Measurements from ENCODE around the gene GABRR3. TPM values are rescaled to one million over a fixed set of nuclear protein-coding genes. Genes with fewer than 3 reads are reported as not detected.

GABRR3 gene
- not detected for total RNA-seq

DNA sequence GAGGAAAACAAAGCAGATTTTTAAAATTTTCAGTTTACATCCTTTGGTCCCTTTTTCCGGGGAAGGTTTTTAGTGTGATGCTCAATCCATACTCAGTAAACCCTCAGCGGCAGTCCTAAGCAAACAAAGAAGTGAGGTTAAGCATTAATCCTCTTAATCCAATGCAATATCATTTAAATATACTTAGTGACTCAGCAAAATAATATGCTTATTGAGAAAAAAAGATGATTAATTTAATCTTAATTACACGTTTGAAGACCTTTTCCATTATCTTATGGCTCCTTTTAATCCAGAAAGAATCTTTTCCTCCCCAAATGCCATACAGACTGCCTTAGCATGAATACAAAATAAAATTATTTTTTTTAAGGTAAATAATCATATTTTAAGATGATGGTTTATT lies at the start of gene GABRR3:
Gene GABRR3 (minus strand): TSS at position 108 of the 400 bp plus-strand sequence. CDS start 328 bp downstream, outside the sequence.
- DNase-seq (ENCODE audit: low spot score), result no peak

- no peak for DNase-seq (ENCODE audit: low spot score)
Measured at GRCh38 chr3:98073486-98073885, 38.4 kb upstream of the GABRR3 start.

DNA sequence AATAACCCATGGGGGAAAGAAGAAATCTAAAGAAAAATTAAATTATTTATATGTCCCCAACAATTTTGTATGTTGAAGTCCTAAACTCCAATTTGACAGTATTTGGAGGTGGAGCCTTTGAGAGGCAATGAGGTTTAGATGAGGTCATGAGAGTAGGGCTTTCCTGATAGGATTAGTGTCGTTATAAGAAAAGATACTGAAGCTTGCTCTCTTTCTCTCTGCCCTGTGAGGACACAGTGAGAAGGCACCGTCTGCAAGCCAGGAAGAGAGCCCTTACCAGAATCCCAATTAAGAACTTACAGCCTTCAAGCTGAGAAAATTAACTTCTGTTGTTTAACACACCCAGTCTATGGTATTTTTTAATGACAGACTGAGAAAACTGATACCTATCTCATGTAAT lies 35.7 kb upstream of the GABRR3 start:
- DNase-seq (ENCODE audit: low spot score), result no peak

- no peak for DNase-seq (ENCODE audit: low spot score)
Measured at GRCh38 chr3:98068824-98069223, 33.7 kb upstream of the GABRR3 start.

- DNase-seq (ENCODE audit: low spot score), result no peak
Measured at GRCh38 chr3:98058244-98058960, 23.3 kb upstream of the GABRR3 start.

GRCh38 chr3:98057631-98058030 lies 22.5 kb upstream of the GABRR3 start:
- DNase-seq (ENCODE audit: low spot score), result no peak

DNA sequence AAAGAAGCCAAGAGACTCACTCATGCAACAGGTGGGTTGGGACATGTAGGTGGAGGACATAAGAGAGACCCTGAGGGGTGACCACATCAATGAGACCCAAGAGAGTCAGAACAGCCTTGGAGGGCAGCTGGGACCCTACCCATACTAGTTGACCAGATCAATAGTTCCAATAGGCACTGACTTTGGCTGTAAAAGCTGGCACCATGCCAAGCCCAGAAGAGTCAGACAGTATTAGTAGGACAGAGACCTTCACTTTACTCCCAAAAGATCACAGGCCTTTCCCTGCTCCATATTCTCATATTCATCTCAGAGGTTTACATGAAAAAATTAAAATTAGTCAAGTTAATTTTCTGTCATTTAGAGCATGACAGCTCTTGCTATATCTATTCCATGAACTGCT lies 20.9 kb upstream of the GABRR3 start:
- no peak for DNase-seq (ENCODE audit: low spot score)

DNA sequence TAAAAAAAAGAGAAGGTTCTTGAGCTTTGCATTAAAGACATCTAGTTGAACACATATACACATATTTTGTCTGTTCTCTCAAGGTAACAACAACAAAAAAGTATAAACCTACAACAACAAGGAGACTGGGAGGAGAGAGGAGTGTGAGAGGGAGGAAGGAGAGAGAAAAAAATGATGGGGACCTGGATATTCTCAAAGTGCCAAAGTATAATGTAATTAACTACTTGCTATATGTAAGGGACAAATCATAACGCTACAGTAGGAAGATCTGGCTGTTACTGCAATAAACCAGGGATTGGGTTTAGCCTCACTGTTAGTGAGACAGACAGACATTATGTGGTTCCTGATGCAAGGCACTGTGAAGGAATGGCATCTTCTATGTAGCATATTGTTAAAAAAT lies 14.2 kb upstream of the GABRR3 start:
- no peak for DNase-seq (ENCODE audit: low spot score)

DNA sequence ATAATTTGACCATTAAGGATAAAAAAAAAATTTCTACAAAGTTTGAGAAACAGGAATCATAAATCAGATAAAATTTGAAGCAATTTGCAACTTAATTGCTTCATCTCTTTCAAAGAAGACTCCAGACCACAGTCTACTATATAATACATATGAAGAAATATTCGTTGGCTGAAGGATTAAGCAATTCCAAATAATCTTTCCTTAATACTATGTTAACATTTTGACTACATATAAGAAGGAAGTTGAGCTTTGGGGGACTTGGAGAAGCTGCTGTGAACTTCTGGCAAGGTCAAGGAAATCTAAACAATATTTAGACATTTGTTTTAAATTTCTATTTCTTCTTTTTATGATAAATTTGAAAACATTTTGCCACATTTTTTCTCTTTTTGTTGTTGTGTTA lies 13.5 kb upstream of the GABRR3 start:
- no peak for DNase-seq (ENCODE audit: low spot score)

DNA sequence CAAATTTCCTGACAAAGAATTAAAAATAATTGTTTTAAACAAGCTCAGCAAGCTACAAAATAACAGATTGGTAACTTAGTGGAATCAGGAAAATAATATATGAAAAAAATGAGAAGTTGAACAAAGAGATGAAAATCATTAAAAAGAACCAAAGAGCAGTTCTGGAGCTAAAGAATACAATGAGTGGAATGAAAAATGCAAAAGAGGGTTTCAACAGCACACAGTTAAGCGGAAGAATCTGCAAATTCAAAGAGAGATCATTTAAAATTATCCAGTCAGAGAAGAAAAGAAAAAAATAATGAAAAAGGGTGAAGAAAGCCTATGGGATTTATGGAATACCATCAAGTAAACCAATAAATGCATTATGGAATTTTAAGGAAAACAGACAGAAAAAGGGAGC lies 6.2 kb upstream of the GABRR3 start:
- DNase-seq (ENCODE audit: low spot score), result no peak

DNA sequence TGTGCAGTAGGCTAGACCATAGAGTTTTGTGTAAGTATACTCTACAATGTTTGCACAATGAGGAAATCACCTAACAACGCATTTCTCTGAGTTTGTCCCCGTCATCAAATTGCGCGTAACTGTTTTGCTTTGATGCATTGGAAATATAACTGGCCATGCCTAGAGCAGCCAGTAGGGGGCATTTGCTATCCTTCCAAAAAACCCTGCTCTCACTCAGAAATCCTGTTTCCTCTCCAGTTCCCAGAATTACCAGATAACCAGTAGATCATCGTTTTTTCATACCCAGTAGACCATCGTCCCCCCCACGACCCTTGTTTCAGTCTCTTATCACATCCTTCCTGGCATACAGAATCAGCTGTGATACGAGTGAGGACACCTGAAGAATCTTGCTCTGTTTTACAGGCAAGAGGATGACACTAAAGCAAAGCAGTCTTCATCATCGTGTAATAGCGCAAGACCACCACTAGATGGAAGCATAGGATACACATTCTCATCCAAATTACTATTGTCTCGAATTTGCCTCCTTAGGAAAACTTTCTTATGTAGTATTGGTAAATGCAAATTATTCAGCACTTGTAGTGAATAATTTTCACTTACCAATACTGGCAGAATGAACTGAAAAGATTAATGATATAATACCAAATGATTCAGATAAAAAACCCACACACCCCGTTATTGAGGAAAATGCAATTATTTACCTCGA lies 4.4 kb upstream of the GABRR3 start:
- DNase-seq (ENCODE audit: low spot score), result peak; percentile 77

GRCh38 chr3:98038876-98039275 lies 3.8 kb upstream of the GABRR3 start:
- no peak for DNase-seq (ENCODE audit: low spot score)

GRCh38 chr3:98038286-98038685 lies 3.2 kb upstream of the GABRR3 start:
- DNase-seq (ENCODE audit: low spot score), result no peak

DNA sequence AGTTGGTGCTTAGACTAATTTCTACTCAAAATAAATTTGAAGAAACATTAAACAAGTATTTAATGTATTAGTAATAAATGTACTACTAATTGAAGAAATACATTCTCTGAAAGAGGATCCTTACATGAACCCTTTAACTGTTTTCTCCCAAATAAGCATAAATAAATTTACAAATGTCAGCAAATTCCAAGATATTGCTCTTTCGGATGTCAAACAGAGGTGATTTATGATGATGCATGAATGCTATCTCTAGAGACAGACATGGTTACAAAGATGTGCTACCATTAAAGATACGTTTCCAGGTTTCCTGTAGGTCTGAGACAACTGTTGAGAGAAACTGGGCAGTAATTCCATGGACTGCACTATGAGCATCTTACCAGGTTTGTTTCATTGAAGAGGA lies 629 bp downstream of the GABRR3 start:
- no peak for DNase-seq (ENCODE audit: low spot score)

- DNase-seq (ENCODE audit: low spot score), result no peak
Measured at GRCh38 chr3:98034036-98034435, 1.1 kb downstream of the GABRR3 start.

DNA sequence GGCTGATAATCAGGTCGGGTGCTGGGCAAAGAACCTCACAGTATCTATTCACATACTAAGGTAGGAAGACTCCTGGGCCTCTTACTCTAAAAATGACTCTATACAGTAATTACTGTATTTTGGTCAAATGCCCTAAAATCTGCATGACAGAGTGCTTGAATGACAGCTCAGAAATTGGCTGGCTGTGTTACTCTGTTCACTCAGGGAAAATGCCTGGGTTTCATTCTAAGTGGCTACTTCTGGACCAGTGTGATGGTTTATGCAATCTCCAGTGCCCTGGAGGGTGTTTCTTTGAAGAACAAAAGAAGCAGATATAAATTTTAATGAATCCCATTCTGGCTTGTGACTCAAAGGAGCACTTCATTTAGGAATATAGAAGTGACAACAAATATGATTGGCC lies 2.2 kb downstream of the GABRR3 start:
- no peak for DNase-seq (ENCODE audit: low spot score)

DNA sequence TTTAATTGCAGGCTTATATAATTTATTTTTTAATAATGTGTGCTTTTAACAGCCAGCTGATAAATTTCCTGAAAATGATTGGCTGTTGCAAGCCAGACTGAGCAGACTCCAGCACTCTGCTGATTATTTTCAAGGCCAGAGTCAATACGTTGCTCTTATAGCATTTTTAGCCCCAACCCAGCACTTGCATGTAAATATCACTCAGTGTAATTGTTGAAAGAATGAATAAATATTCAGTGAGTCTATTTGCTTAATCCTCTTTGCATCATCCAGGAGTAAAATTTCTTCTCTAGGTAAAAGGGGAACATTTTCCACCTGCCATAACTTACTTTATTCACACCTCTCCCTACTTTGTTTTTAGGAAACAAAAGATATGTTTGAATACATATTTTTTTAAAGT lies 2.9 kb downstream of the GABRR3 start:
- no peak for DNase-seq (ENCODE audit: low spot score)

DNA sequence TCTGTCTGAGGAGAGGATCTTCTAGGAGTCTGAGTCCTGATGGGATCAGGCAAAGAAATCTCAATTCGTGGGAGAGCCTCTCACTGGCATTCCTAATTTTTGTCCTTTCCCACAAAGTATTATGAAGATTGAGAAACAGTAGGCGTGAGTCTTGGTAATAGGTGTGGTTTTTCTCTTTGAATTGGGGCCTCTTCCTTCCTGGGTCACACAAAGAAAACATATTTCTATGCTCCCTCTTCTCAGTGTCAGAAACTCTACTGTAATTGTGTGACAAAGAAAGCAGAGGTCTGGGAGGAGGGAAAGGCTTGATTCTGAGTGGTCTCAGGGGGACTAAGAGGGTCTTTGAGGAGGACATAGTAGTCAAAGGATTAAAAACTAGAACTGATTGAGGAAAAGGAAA lies 6.0 kb downstream of the GABRR3 start:
- no peak for DNase-seq (ENCODE audit: low spot score)

GRCh38 chr3:98027085-98027446 lies 8.0 kb downstream of the GABRR3 start:
- DNase-seq (ENCODE audit: low spot score), result no peak

DNA sequence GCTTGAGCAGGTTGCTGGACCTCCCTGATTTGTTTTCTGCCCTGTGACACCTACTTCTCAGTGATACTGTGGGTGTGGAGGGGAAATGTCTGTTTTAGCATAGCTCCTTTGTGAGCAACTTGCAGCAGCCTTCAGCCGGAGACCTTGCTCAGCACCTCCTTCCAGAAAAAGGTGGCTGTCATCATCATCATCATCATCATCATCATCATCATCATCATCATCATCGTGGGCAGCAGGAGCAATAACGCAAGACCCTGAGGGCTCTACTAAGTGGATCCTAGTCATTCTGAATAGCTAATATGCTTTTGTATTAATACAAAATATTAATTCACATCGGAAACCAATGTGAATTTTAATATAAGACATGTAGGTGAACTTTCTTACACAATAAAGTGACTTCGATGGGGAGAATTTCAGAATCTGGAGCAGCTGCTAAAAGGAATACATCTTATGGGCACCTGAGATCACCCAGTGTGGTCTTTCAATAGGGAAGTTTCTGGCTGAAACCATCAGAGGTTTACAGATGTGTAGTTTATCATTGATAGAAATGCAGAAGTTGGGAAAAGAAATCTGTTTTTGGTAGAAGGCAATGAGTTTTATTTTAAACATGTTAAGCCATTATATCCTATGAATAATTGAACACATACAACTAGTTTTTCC lies 8.6 kb downstream of the GABRR3 start:
- DNase-seq (ENCODE audit: low spot score), result no peak

DNA sequence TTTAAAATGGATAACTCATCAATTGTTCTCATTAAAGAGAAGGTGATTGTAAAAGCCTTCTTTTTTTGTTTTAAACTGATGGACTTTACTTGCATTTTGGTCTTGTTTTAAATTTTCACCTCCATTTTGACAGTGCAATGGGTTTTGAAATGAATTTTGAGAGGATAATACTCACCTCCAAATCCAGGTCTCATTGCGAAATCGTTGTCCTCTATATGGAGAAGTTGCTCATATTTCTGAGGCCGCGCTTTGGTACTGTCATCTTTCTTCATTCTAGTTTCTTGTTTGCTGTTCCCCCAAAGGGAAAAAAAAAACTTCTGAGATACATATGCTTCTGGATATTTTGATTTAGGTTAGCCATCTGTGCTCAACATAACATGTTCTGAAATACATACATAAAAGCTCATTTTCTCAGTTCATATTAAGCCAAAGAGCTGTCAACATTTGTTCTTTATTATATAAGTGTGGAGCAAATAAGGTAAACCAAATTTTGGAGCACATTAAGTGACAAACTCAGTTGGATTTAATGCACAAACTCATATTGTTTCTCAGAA lies 9.6 kb downstream of the GABRR3 start:
- DNase-seq (ENCODE audit: low spot score), result no peak

GRCh38 chr3:98022978-98023820 lies 11.9 kb downstream of the GABRR3 start:
- peak; percentile 89 for DNase-seq (ENCODE audit: low spot score)

Data from mucosa of gallbladder (tissue), 1 donor.